Measurements from ENCODE around the gene L3MBTL4. TPM values are rescaled to one million over a fixed set of nuclear protein-coding genes. Genes with fewer than 3 reads are reported as not detected.

The L3MBTL4 gene
- total and polyA plus RNA-seq, 10 of the 15 experiments (the other 5 are each of a cell fraction or from before 2014, with no cell fraction given): 1.3 to 8.7 (median 3.8) TPM

GRCh38 chr18:5955861-5956260, 458.9 kb downstream of the L3MBTL4 start (continued):
- TF ChIP-seq CTCF (IDR thresholded peaks at IDR 0.05 in 2 of 3, conservative IDR thresholded peaks at IDR 0.05 in 1 of 3; ENCODE audit: control insufficient read depth in 2 of 3, extremely low read depth in 1 of 3, insufficient read depth in 1 of 3, low read depth in 3 of 3, low read length in 3 of 3): no peak
- no peak for TF ChIP-seq HSF1 (IDR thresholded peaks at IDR 0.05; ENCODE audit: low read depth, low read length)
- TF ChIP-seq ZBTB11 (CRISPR knock-in tag; IDR thresholded peaks at IDR 0.05): no peak
- no peak for TF ChIP-seq MTA3 (IDR thresholded peaks at IDR 0.05; ENCODE audit: borderline replicate concordance, low read length)
- TF ChIP-seq CEBPZ (IDR thresholded peaks at IDR 0.05; ENCODE audit: low read depth, low read length): no peak
- TF ChIP-seq HDAC6 (IDR thresholded peaks at IDR 0.05; ENCODE audit: unreplicated experiment): no peak
- TF ChIP-seq CEBPB (IDR thresholded peaks at IDR 0.05; ENCODE audit: borderline replicate concordance in 1 of 2, low read depth in 2 of 2, low read length in 2 of 2): no peak
